Glutamatergic neuron (in vitro differentiated cells): ENCODE measurements around the gene ADD3. TPM values are rescaled to one million over a fixed set of nuclear protein-coding genes. Genes with fewer than 3 reads are reported as not detected.

ENCODE experiments used
- total RNA-seq: library from RNA; stranded (reverse); fragmentation: NEBNext Ultra II Directional; extraction: Animal tissue kit (Norgen Biotek cat#: 25700); gene quantifications from one replicate; pipeline ENCODE4 v1.2.1, GENCODE V29; 2021; ENCODE audit not compliant: unreplicated experiment

The ADD3 gene
- total RNA-seq, 1 donor from 2014 or later: 22.8 TPM

Other genes with a start within 250 kb of the ADD3 start
- 51.4 TPM for gene XPNPEP1, start 84.5 kb upstream of the ADD3 start, total RNA-seq
- gene MXI1, start 199.6 kb downstream of the ADD3 start, total RNA-seq: 48.1 TPM